Ovary (tissue), 9 donors: ENCODE results near the gene GAPT. TPM values are rescaled to one million over a fixed set of nuclear protein-coding genes. Genes with fewer than 3 reads are reported as not detected.

Experiments
- DNase-seq, 5 donors: peaks; one replicate each; pipeline ENCODE4 v3.0.0-alpha.2; 2019 to 2020
- H3K27ac ChIP-seq, 2 donors: fragments of 200-600 bp; one replicate each; pipeline versions ENCODE4 v1.5.1 to v1.8.0; 2019 to 2022
- H3K27me3 ChIP-seq: fragments of 200-600 bp; one replicate; pipeline ENCODE4 v1.8.0; 2022
- H3K36me3 ChIP-seq: fragments of 200-600 bp; sonication (generic); one replicate; pipeline ENCODE4 v1.5.1; 2019
- H3K4me1 ChIP-seq: one replicate; pipeline ENCODE4 v1.8.1; 2013; ENCODE audit warnings: mild to moderate bottlenecking, moderate library complexity; ENCODE audit not compliant: insufficient read depth
- H3K4me3 ChIP-seq: fragments of 200-600 bp; sonication (generic); one replicate; pipeline ENCODE4 v1.5.1; 2017
- H3K9me3 ChIP-seq, 2 donors: fragments of 200-600 bp in 1 of 2; sonication (generic) in 1 of 2; one replicate each; pipeline versions ENCODE4 v1.5.1 to v1.8.1; 2013 to 2019; ENCODE audit warnings: mild to moderate bottlenecking in 1 of 2, moderate library complexity in 1 of 2
- CTCF ChIP-seq, 3 donors: fragments of 450-650 bp in 2 of 3; fragments of 200-600 bp in 1 of 3; IDR thresholded peaks; one replicate each; pipeline versions ENCODE4 v1.5.1 to v1.8.0; 2016 to 2022; ENCODE audit warnings: antibody characterized with exemption in 3 of 3, mild to moderate bottlenecking in 1 of 3
- EP300 ChIP-seq: sonication (generic); formaldehyde crosslinking; IDR thresholded peaks from one replicate; pipeline ENCODE4 v1.6.1; 2017; ENCODE audit warnings: antibody characterized with exemption
- POLR2A ChIP-seq: fragments of 450-650 bp; IDR thresholded peaks from one replicate; pipeline ENCODE4 v1.6.1; 2017; ENCODE audit warnings: antibody characterized with exemption, mild to moderate bottlenecking, moderate library complexity
- WGBS, 3 donors: extraction: QIAGEN DNeasy Blood & Tissue Kit in 1 of 3; methylation state at CpG; one replicate each; pipeline versions ENCODE4 v1.1.5 to v1.1.7; 2013 to 2017; 5-methylcytosine and 5-hydroxymethylcytosine counted together
- intact Hi-C, 4 donors: fragments of 100-400 bp; cut with DNase I; formaldehyde crosslinking; loops; one replicate each; pipeline versions ENCODE4 v1.11.0 to v1.15.1; 2022 to 2023
- polyA plus RNA-seq, 2 donors: library from polyadenylated mRNA; stranded (reverse); fragments of 200-250 nt in 1 of 2; fragments of 350-450 nt in 1 of 2; fragmentation: Illumina TruSeq in 1 of 2; extraction: RNeasy Lipid Tissue Mini Kit (QIAGEN cat#74804) in 1 of 2; gene quantifications; one replicate each; pipeline ENCODE4 v1.2.3, GENCODE V29; 2013 to 2014
- total RNA-seq, 7 donors: library from RNA; depleted of rRNA in 2 of 7; stranded (reverse); fragments of >200 nt in 2 of 7; fragmentation: NEBNext Ultra II Directional in 3 of 7; extraction: Animal tissue kit (Norgen Biotek cat#: 25700) in 3 of 7; gene quantifications; one replicate each; pipeline versions ENCODE4 v1.1.0 to v1.2.4, GENCODE V29; 2016 to 2023
- donor health status: DM: no; HTN: no; CAD: no; lungs with moderate emphysema.
- donor health status: DM: no; HTN: no; CAD: no.
- donor health status: Bipolar disorder and iron deficiency.
- donor health status: DM: yes; HTN: yes; CAD: no.
- donor health status: DM: no; HTN: no; CAD: no.
- donor health status: DM: yes; HTN: yes; CAD: no.

The GAPT gene
- total and polyA plus RNA-seq, 9 donors = 0.07 to 2.2 (median 0.50) TPM; not detected in 1

- no peak overlapping the region for H3K4me3 ChIP-seq
- H3K9me3 ChIP-seq = no peaks in the 10 kb centered on the region
- intact Hi-C loops = loop anchor here (5.0 to 10.0 kb wide), 4 partner anchors 348 to 358 kb away; no protein-coding TSS in a partner anchor
- H3K4me1 ChIP-seq = no peaks in the 10 kb centered on the region
- 70 to 75% (median 73%) methylated on average over 3 of the region's 3 CpGs for WGBS, 3 donors
- TF ChIP-seq CTCF (IDR thresholded peaks at IDR 0.05) (no peak), POLR2A (no peak), EP300 (no peak)
- H3K27ac ChIP-seq = no peak overlapping the region
- no peaks in the 10 kb centered on the region for H3K36me3 ChIP-seq
- no peak for DNase-seq
- no peaks in the 10 kb centered on the region for H3K27me3 ChIP-seq
Measured at GRCh38 chr5:58496488-58496887, 5.3 kb downstream of the GAPT start.

GRCh38 chr5:58497386-58497785 lies 6.2 kb downstream of the GAPT start:
- no peak for DNase-seq
- no peak overlapping the region for H3K4me3 ChIP-seq
- no peaks in the 10 kb centered on the region for H3K9me3 ChIP-seq
- H3K4me1 ChIP-seq = no peaks in the 10 kb centered on the region
- no peaks in the 10 kb centered on the region for H3K36me3 ChIP-seq
- 83 to 89% (median 84%) methylated on average over 5 of the region's 5 CpGs for WGBS, 3 donors
- H3K27me3 ChIP-seq = no peaks in the 10 kb centered on the region
- TF ChIP-seq CTCF (IDR thresholded peaks at IDR 0.05) (no peak), POLR2A (no peak), EP300 (no peak)
- H3K27ac ChIP-seq = no peak overlapping the region
- intact Hi-C loops = loop anchor here (5.0 to 10.0 kb wide), 4 partner anchors 347 to 357 kb away; no protein-coding TSS in a partner anchor

GRCh38 chr5:58497921-58498320 lies 6.7 kb downstream of the GAPT start:
- no peaks in the 10 kb centered on the region for H3K36me3 ChIP-seq
- DNase-seq = no peak
- H3K27ac ChIP-seq = no peak overlapping the region
- TF ChIP-seq EP300 = no peak
- TF ChIP-seq CTCF (IDR thresholded peaks at IDR 0.05) = no peak
- TF ChIP-seq POLR2A = no peak
- no peaks in the 10 kb centered on the region for H3K4me1 ChIP-seq
- no peaks in the 10 kb centered on the region for H3K27me3 ChIP-seq
- intact Hi-C loops = loop anchor here (5.0 to 10.0 kb wide), 4 partner anchors 347 to 357 kb away; no protein-coding TSS in a partner anchor
- H3K9me3 ChIP-seq = no peaks in the 10 kb centered on the region
- no peak overlapping the region for H3K4me3 ChIP-seq

- Histone ChIP-seq H3K27ac (no peak overlapping the region), H3K4me1 (no peaks in the 10 kb centered on the region), H3K4me3 (no peak overlapping the region), H3K36me3 (no peaks in the 10 kb centered on the region), H3K27me3 (no peaks in the 10 kb centered on the region), H3K9me3 (no peaks in the 10 kb centered on the region)
- intact Hi-C loops = loop anchor here (5.0 to 10.0 kb wide), 4 partner anchors 346 to 356 kb away; no protein-coding TSS in a partner anchor
- peak in 3 of 5 donors; percentile 25 to 68 (median 37) for DNase-seq
- 8 to 10% (median 9%) methylated on average over 2 of the region's 2 CpGs for WGBS, 3 donors
- TF ChIP-seq EP300 = no peak
- TF ChIP-seq CTCF (IDR thresholded peaks at IDR 0.05) = peak in 2 of 3 donors; percentile 53 to 65
Measured at GRCh38 chr5:58498340-58498942, 7.2 kb downstream of the GAPT start.
